Sigmoid colon (tissue), 4 donors: Measurements from ENCODE around the gene G3BP2.

Experiments used
- CTCF ChIP-seq, 4 experiments: fragments of 450-650 bp in 3 of 4; fragments of 200-600 bp in 1 of 4; IDR thresholded peaks; one replicate each; pipeline ENCODE4 v1.5.1; 2016 to 2019; ENCODE audit warnings: antibody characterized with exemption in 4 of 4, mild to moderate bottlenecking in 3 of 4, moderate library complexity in 2 of 4
- EP300 ChIP-seq, 4 donors: sonication (generic); formaldehyde crosslinking; IDR thresholded peaks; one replicate each; pipeline ENCODE4 v1.6.1; 2017; ENCODE audit warnings: antibody characterized with exemption in 4 of 4
- POLR2A ChIP-seq, 2 donors: fragments of 450-650 bp; IDR thresholded peaks; one replicate each; pipeline ENCODE4 v1.6.1; 2016; ENCODE audit warnings: antibody characterized with exemption in 2 of 2, mild to moderate bottlenecking in 2 of 2, moderate library complexity in 2 of 2
- POLR2AphosphoS5 ChIP-seq, 4 donors: sonication (generic); formaldehyde crosslinking; IDR thresholded peaks; one replicate each; pipeline ENCODE4 v1.6.1; 2017; ENCODE audit warnings: antibody characterized with exemption in 4 of 4

GRCh38 chr4:75685546-75686189, 12.5 kb upstream of the G3BP2 start:
- TF ChIP-seq CTCF (IDR thresholded peaks at IDR 0.05): no peak
- no peak for TF ChIP-seq EP300 (IDR thresholded peaks at IDR 0.05)
- no peak for TF ChIP-seq POLR2AphosphoS5 (IDR thresholded peaks at IDR 0.05)
- no peak for TF ChIP-seq POLR2A (IDR thresholded peaks at IDR 0.05)
